Activated CD4-positive, alpha-beta T cell treated with anti-CD3 and anti-CD28 coated beads, Interleukin-2, Interleukin-6, amounts not matched to agents 100 ng/mL and 50 ng/mL, durations not matched to agents 16 hours and 8 hours (primary cell): ENCODE results near the gene ARNT2.

Source experiments
- DNase-seq: peaks from one replicate; pipeline ENCODE4 v3.0.0-alpha.2; 2020

ARNT2 gene

DNA sequence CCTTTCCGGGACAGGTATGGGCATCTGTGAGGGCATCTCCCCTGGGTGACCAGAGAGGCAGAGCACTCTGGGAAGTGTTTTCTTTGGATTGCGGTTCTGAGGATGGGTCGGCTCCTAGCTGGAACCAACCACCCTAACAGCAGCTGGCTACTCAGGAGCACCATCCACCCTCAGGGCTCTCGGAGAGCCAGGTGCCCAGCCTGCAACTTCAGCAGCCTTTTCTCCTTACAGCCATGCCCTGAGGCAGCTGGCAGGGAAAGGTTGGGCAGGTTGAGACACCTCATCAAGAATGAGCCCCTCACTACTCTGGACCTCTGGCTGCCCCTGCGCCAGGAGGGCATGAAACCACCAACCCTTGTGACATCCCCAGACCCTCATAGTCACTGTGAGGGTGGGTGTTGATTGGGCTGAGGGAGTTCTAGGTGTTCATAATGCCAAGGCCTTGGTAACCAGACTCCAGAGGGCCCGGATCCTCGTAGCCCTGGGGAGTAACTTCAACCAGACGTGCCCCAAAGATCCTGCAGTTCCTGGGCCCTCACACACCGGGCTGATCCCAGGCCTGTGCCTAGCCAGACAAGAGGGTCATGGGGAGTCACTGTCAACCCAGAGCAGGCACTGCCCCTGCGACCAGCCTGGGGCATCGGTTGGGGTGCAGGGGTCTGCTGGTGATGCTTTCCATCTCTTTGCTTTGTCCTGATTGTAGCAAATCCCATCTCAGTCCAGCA lies 176.5 kb downstream of the ARNT2 start:
- no peak for DNase-seq

DNA sequence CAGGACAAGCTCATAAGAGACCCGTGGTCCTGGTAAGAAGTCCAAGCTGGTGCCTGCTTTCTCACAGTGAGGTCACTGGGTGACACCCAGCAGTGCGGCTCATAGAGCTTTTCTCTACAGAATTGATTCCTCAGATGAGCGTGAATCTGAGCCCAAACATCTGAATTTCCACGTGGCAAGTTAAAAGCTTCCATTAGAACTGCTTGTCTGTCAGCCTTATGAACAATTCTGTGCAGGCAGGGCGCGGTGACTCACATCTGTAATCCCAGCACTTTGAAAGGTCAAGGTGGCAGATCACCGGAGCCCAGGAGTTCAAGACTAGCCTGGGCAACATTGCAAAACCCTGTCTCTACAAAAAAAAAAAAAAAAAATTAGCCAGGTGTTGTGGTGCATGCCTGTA lies 177.8 kb downstream of the ARNT2 start:
- no peak for DNase-seq

DNA sequence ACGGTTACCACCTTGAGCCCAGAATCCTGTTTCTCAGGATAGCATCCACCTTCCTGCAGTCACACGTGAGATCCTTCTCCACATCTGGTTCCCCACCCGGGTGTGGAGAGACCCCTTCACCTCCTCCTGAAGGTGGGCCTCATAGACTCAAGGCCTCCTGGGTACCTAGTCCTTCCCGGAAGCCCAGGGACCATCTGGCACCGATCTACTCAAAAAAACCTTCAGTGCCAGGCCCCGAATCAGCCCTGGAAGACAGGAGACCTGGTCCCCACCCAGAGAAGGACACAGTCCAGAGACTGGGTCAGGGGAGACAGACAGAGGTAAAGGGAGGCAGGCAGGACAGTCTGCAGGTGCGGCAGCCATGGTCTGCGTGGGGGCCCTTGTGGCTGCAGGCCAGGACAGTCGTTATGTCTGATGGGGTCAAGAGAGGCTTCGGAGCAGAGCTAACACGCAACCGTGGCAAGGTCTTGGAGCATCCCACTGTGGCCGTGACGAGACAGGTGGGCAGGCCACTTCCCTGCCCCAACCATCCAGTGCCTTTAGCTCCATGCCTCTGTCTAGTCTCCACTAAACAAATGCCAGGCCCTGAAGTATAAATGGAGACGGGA lies 178.7 kb downstream of the ARNT2 start:
- DNase-seq = no peak

DNA sequence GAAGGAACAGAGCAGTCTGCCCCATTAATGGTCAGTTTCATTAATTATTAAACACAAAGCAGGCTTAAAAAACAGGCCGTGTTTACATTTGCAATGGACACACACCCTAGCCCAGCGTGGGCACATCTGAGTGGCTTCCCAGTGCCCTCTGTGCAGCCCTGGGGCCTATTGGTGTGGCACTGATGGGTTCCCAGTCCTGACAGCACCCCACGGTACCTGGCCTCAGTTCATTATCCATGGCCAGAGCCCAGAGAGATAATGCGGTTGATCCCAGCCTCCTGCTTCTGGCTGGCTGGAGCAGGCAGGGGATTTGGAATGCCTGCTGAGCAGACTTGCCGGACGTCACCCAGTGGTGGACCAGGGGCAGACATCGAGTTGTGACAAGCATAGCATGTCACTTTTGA lies 180.4 kb downstream of the ARNT2 start:
- no peak for DNase-seq

DNA sequence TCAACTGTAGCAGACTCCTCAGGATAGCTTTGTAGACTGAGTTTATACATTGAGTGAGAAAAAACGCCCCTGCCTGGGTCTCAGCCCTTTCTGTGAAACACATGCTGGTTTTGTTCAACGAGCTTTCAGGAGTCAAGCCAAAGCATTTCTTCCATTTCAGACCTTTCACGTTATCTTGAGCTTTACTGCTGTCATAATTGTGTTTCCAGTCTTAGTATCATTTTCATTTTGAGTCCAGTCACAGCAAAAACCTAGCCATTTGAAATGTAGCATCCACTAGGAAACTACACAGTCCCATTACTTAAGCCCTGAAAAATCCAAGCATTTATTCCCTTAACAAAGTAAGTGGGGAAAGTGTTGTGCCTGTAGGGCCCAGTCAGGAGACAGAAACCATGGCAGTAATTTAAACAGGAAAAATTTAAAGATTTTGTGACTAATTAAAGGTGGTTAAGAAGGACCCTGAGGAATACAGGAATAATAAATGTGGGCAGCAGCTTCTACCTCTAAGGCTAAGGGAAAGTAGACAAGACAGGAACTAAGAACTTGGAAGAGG lies 180.9 kb downstream of the ARNT2 start:
- no peak for DNase-seq

DNA sequence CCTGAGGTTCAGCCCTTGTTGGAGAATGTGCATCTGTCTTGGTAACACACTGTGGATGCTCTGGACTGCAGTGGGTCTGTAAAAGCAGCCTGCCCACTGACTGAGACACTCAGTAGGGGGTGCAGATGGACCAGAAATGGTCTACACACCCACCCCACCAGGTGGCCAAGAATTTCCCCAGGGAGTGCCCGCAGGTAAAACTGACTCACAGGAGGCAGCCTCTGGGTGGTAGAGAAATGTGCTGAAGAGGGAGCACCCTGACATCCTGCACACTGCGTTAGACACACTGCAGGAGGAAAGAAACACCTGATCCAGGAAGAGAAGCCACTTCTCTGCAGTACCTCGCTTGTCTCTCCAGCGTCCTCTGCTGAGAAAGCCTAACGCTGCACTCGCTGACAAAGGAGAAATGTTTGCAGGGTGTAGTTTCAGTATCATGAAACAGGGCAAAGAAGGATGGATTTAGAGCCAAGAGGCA lies 181.4 kb downstream of the ARNT2 start:
- no peak for DNase-seq

DNA sequence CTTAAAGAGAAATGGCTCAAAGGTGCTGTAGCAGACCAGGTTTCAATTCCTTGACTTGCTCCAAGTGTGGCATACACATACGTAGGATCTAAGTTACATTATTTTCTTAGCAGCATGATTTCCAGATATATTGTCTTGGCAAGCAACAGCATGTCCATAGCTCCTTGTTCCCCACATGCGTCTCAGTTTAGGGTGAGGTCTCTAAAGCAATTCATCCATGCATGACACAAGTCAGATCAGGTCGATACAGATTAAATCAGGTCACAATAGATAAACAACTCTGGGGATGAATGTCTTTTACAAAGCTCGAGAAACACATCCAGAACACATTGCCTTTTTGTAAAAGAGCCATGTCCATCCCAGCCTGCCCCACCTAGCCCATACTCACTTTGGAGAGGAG lies 182.0 kb downstream of the ARNT2 start:
- no peak for DNase-seq

DNA sequence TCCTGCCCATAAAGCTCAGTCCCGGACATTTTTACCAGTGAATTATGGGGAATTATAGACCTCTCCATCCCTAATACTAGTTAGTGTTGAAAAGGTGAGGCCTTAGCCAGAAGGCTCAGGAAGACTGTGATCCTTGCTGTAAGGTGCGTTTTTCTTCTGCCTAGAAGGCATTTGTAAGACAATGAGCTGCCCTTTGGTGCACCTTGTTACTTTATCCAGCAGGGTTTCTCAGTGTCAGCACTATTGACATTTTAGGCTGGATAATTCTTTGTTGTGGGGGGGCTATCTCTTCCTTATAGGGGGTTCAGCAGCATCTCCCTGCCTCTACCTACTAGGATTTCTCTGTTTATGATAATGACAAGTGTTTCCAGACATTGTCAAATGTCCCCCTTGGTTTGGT lies 182.8 kb downstream of the ARNT2 start:
- no peak for DNase-seq

DNA sequence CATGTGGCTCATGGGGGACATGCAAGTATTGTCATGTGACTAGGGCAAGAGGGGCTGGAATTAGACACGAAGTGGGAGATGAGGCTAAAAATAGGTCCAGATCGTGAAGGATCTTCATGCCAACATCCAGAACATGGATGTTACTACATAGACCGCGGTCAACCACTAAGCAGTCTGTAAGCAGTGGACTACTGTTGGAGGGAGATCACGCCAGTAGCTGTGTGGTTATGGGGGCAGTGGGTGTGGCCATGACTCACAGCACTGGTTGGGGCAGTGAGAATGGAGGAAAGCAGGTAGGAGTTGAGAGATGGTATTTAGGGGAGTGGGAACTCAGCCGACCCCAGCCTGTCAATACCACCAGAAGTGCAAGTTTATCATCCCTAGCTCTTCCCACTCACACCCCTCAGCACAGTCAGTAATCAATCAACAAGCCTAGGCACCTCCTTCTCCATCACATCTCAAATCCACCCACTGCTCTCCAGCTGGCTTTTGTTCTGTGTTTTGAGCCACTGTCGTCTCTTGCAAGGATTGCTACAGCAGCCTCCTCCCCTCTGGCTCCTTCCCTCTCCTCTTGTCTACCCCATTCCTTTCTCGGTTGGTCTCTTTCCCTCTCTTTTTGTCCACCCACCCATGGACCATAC lies 183.8 kb downstream of the ARNT2 start:
- DNase-seq = no peak

DNA sequence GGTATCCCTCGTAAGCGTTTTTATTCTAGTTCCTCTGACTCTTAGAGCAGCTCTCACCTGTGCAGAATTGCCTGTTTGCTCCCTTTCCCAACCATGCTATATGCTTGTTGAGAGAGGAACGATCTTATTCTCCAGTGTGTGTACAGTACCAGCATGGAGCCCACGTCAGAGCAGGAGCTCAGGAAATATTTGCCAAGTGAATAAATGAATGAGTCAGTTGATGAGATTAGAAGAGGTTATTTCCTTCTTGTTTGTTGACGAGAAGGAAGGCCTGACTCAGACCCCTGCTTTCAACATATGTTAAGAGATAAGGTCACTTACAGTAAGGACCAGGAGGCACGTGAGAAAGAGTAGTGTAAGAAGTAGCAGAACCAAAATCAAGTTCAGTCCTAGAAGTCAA lies 184.6 kb downstream of the ARNT2 start:
- no peak for DNase-seq

DNA sequence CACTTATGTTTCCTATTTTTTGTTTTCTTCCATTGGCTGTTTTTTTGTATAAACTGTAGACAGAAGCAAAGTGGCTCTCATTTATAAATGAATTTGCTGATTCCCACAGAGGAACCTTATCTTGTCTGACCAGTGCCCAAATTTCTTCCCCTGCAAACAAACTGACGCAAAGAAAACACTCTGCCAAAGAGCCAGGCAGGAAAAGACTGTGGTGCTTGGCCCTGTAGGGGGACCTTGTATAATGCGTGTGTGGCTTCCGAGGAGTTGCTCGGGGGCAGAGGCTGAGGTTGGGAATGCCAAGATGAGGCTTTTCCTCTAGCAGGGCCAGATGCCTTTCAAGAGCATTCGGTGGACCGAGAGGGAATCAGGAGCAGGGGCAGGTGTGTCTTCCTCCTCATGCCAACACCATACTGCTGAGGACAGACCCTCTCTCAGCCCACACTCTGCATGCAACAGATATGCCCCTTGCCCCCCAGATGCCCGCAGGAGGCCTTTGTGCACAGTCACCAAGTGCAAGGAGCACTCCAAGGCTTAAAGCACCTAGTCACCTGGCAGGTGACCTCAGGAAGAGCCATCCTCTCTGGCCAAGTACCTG lies 186.7 kb downstream of the ARNT2 start:
- DNase-seq = no peak

DNA sequence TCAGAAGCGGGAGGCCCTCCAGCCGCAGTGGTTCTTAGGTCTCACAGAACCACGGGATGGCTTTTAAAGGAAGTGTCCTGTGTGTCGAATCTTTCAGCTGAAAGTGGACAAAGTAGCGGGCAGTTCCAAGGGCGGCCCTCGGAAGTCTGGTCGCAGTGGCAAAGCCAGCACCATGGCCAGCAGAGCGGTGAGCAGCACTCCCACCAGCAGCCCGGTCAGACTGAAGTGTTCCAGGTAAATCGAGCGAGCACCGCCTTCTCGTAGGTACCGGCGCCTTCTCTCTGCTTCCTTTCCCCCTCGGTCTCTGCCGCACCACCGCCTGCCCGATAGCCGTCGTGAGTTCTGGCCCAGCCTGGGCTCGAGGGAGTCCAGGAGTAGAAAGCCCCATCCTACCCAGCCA lies 187.3 kb downstream of the ARNT2 start:
- no peak for DNase-seq

DNA sequence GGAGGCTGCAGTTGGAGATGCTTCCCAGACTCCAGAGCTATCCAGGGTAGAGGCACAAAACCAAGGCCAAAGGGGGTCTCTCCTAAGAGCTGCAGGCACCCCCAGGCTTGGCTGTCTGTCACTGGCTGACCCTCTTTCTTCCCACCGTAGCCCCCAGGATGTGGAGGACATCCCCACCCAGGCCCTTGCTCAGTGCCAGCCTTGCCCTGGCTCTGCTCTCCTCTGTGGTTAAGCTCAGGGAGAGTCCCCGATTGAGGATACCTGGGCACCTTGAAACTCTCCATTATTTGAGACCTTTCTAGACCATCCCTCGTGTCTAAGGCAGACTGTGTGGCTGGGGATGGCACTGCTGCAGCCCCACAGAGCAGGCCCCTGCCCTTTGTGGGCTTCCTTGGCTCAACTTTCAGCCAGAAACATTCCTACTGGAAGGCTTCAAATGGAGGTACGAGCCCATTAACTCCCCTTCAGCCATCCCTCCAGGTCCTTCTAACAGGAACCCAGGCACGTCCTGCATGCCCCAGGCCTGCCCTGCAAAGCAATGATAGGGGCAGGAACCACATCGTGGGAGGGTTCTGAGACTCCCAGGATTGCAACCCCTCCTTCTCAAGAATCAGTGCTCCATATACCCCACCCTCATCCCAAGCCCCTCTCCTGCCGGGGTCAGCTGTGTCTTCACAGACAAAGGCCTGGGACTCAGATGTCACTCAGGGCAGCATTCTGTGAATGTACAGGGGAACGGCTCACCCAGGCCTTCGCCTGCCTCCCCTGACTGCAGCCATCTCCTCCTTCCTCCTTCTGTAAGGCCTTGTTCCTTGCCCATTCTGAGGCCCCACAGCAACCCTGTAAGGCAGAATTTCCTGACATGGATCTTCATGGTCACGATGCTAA lies 188.0 kb downstream of the ARNT2 start:
- DNase-seq = no peak

DNA sequence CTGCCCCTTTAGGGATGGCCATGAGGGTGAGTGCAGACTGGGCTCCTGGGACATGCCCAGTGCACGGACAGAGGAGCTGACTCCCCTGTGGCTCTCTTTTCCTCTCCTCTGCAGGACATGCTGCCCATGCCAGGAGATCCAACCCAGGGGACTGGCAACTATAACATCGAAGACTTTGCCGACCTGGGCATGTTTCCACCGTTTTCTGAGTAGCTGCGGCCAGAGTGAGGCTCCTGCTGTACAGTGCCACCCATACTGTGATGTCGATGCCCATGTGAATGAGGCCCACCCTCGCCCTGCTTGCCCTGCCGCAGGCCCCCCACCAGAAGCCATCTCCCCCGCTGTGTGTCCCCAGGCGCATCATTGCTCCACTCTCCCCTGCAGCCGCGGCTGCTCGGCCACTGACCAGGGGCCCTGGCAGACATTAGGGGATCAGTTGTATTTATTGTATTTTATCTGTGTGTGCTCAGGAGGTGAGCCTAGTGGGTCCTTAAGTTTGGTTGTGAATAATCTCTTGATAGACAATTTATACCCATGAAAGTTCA lies 189.4 kb downstream of the ARNT2 start:
- DNase-seq = no peak

DNA sequence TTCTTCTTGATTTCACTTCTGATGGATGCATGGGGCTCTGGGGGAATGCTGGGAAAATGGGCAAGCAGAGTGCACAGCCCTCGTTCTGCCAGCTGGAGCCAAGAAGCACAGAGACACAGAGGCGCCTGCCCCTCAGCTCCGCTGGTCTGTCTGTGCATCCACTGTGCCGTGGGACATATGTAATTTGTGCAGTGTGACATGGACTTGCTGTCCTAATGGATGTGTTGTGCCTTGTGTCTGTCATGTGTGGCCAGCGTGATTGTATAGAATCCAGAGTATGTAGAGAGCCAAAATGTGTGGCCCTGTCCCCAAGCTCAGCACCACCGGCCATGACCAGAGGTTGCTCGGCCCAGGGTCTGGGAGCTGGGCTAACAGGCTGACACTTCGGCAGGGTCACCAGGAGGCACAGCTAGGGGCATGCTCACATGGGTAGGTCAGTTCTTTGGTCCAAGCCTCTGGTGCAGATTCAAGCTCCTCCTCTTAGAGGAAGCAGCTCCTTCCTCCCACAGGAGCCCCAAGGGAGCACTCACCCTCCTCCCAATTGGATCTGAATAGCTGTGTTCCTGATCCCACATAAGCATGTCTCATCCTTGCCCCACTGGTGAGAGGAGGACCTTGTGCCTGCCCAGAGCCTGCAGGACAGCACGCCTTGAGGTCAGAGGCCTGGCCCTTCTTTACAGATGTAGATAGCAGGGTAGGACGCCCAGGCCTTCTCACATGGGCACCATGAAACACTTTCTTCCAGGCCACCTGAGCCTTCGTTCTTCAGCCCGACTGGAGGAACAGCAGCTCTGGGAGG lies 190.1 kb downstream of the ARNT2 start:
- DNase-seq = no peak

DNA sequence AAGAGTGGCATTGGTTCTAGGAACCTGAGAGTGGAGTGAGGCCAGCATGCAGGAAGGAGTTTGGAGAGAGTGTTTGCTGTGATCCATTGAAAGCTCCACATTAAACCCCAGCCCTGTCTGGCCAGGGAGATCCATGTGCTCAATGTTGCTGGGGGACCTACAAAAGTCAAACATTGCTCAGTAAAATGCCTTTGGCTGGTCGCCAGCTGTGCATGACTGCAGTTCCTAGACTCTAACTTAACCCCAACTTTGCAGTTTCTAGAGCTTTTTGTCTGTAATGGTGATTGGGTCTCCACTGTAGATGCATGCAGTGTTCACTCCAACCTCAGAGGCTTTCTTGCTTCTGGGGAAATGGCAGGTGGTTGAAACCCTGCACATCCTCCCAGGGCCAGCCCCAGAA lies 191.2 kb downstream of the ARNT2 start:
- DNase-seq = no peak

DNA sequence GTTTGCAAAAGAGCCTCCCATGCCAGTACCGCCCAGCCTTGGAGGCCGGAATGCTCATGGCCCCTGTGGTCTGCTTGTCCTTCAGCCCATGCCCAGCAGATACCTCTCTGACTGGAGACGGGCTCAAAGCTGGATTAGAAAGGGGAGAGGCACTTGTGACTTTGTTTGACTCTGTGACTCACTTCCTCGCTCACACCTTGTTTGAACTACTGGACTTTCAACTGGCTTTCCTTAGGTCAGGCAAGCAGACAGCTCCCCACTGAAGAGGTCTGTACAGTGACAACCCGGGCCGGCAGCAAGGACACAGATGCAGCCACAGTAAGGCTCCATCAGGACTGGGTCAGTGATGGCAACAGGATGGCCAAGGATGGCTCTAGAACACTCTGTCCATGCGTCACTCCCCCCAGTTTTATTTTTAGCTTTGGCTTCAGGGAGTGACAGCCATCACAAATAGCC lies 192.4 kb downstream of the ARNT2 start:
- no peak for DNase-seq

DNA sequence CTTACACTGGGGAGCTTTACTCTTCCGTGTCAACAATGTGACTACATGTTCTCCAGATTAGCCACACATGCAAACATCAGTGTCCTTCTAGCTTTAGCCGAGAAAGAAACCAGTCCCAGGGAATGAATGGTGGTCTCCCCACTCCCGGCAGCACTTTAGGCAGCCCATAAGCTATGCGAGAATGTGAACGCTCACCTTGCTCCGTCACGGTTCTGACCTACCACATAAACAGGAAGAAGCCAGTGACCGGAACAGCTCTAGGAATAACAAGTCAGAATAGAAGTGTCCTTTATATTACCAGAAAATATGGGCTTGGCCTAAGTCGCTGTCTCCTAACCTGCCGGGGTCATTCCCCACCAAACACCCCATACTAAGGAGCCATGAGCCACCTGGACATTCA lies 192.9 kb downstream of the ARNT2 start:
- DNase-seq = no peak

DNA sequence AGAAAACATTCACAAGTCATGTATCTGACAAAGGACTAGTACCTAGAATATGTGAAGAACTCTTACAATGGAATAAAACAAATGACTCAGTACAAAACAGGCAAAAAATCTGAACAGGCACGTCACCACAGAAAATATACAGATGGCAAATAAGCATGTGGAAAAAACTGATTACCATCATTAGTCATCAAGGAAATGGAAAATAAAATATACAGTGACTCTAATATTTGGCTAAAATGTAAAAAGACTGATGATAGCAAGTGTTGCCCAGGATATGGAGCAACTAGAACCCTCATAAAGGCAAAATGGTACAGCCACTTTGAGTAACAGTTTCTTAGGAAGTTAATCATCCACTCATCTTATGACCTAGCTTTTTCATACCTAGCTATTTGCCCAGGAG lies 195.2 kb downstream of the ARNT2 start:
- no peak for DNase-seq

DNA sequence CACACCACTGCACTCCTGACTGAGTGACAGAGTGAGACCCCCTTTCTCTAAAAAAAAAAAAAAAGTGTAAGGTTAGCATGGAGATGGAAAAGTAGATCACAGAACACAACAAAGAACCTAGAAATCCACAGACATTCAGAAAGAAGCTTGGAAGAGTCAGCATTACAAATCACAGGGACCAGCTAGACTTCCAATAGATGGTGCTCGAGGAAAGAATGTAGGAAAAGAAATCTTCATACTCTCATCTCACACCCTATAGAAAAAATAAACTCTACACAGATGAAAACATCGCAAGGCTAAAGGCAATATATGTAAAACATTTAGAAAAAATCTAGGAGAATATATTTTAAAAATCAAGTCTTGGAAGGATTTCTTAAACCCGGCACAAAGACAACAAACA lies 196.4 kb downstream of the ARNT2 start:
- no peak for DNase-seq

DNA sequence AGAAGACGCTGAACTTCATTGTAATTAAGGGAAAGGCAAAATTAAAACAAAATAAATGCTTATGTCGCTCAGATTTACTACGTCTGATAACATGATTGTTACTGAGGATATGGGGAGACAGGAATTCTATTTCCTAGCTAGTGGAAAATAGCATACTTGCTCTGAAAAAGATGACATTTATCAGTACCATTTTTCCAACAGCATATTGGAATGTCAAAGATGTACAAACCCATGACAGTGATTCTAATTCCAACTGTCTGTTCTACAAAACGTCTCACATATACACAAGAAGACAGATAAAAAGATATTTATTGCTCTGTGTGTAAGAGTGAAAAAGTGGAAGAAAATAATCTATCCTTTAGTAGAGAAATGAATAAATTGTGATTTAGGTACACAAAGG lies 197.1 kb downstream of the ARNT2 start:
- DNase-seq = no peak
